K562 (cell line): ENCODE results near the gene ENC1. TPM values are rescaled to one million over a fixed set of nuclear protein-coding genes. Genes with fewer than 3 reads are reported as not detected.

Source experiments
- CBFA2T3 ChIP-seq: fragments of 450-650 bp; IDR thresholded peaks from 2 replicates; pipeline ENCODE4 v1.6.1; 2017
- CREB3L1 ChIP-seq: fragments of 450-650 bp; IDR thresholded peaks from 2 replicates; pipeline ENCODE4 v1.6.1; 2014; ENCODE audit warnings: low read depth, mild to moderate bottlenecking, moderate library complexity, borderline replicate concordance
- CXXC5 ChIP-seq: fragments of 250-450 bp; sonication (Bioruptor Pico); IDR thresholded peaks from 2 replicates; pipeline ENCODE4 v1.8.0; 2022; ENCODE audit warnings: inconsistent platforms, mild to moderate bottlenecking, moderate library complexity
- ELK1 ChIP-seq: sonication (generic); formaldehyde crosslinking; IDR thresholded peaks from 2 replicates; pipeline ENCODE4 v1.8.1; 2022; ENCODE audit warnings: missing genetic modification reagents
- EP300 ChIP-seq: IDR thresholded peaks from 2 replicates; pipeline ENCODE4 v1.6.1; 2012; ENCODE audit warnings: low read length, improper control_type of control experiment
- ETV6 ChIP-seq, 3 experiments: fragments of 150-350 bp in 1 of 3; sonication (generic) in 1 of 3; formaldehyde crosslinking in 1 of 3; IDR thresholded peaks; 2 replicates each; pipeline versions ENCODE4 v1.6.1 to v1.8.0; 2014 to 2022; ENCODE audit warnings: borderline replicate concordance in 2 of 3, low read depth in 2 of 3, antibody characterized with exemption in 1 of 3, low read length in 1 of 3, mild to moderate bottlenecking in 1 of 3, missing genetic modification reagents in 1 of 3
- GTF2E2 ChIP-seq: fragments of 200-800 bp; sonication (Bioruptor generic); IDR thresholded peaks from 2 replicates; pipeline ENCODE4 v1.6.1; 2016; ENCODE audit warnings: missing genetic modification characterization, missing compliant biosample characterization
- GTF3C2 ChIP-seq: IDR thresholded peaks from 3 replicates; pipeline ENCODE4 v1.6.1; 2011; ENCODE audit warnings: borderline replicate concordance, mild to moderate bottlenecking, moderate library complexity; ENCODE audit not compliant: insufficient read length; ENCODE audit errors: extremely low read depth
- KLF13 ChIP-seq: fragments of 450-650 bp; IDR thresholded peaks from 2 replicates; pipeline ENCODE4 v1.6.1; 2016; ENCODE audit warnings: missing genetic modification characterization, low read depth, mild to moderate bottlenecking, missing compliant biosample characterization, moderate library complexity, borderline replicate concordance
- KLF16 ChIP-seq: IDR thresholded peaks from 2 replicates; pipeline ENCODE4 v1.6.1; 2016; ENCODE audit warnings: antibody characterized with exemption
- PRDM10 ChIP-seq: fragments of 450-650 bp; IDR thresholded peaks from 2 replicates; pipeline ENCODE4 v1.6.1; 2018; ENCODE audit not compliant: partially characterized antibody
- STAT5B ChIP-seq: fragments of 250-450 bp; sonication (Bioruptor Pico); IDR thresholded peaks from 2 replicates; pipeline ENCODE4 v1.8.0; 2021; ENCODE audit warnings: mild to moderate bottlenecking, inconsistent platforms
- ZNF212 ChIP-seq: fragments of 450-650 bp; formaldehyde crosslinking; IDR thresholded peaks from 2 replicates; pipeline ENCODE4 v1.4.0; 2020; ENCODE audit warnings: mild to moderate bottlenecking
- ZNF280B ChIP-seq: fragments of 250-450 bp; sonication (Bioruptor Pico); IDR thresholded peaks from 2 replicates; pipeline ENCODE4 v1.5.1; 2021; ENCODE audit warnings: mild to moderate bottlenecking
- ZNF561 ChIP-seq: fragments of 450-650 bp; formaldehyde crosslinking; conservative IDR thresholded peaks from 2 replicates; pipeline ENCODE4 v1.4.0; 2020; ENCODE audit warnings: mild to moderate bottlenecking, moderate library complexity
- polyA plus RNA-seq, 8 experiments: library from polyadenylated mRNA; depleted of rRNA in 4 of 8; stranded (reverse) in 5 of 8; unstranded in 3 of 8; fragments of >200 nt; fragmentation: Nextera tagmentation in 2 of 8; fragmentation: Illumina TruSeq in 1 of 8; extraction: Ambion mirVana in 2 of 8; extraction: Trizol in 1 of 8; gene quantifications; 2 replicates each; pipeline versions ENCODE4 v1.2.1 to v1.2.3, GENCODE V29; 2011 to 2014; ENCODE audit warnings: inconsistent platforms in 1 of 8, missing spikeins in 1 of 8
- total RNA-seq, 7 experiments: library from RNA; depleted of rRNA in 6 of 7; stranded (reverse); fragments of >200 nt in 6 of 7; fragmentation: Illumina TruSeq in 2 of 7; extraction: Trizol in 2 of 7; gene quantifications; 2 replicates each; pipeline versions ENCODE4 v1.2.1 to v1.2.3, GENCODE V29; 2011 to 2021; ENCODE audit warnings: low replicate concordance in 1 of 7
- TF ChIP-seq, protein P1 (sequence below): fragments of 250-450 bp; sonication (Bioruptor Pico); IDR thresholded peaks from 2 replicates; pipeline ENCODE4 v1.5.0; 2021

ENC1 gene
- total and polyA plus RNA-seq, 9 of the 15 experiments (the other 6 are each of a cell fraction or from before 2014, with no cell fraction given) = 0.17 to 3.2 (median 0.97) TPM

DNA sequence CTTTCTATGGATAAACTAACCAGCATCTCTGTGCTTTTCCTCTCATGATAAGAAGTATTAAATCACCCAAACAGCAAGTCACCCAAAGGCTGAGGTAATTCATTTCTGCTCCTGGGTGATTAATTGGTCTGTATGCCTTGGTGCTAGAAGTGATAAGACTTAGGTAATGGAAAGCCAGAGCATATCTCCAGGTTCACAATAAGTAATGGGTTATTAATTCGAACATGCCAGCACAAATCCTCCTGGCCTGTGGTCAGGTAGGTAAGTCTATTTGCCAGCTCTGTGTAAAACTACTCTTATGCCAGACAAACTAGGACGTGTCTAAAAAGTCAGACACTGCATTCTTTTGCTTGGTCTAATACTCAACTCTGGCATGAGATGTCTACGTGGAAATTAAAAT lies 11.2 kb upstream of the ENC1 start (continued):
- no peak for TF ChIP-seq GTF3C2
- no peak for TF ChIP-seq CXXC5 (CRISPR knock-in tag)
- no peak for TF ChIP-seq ZNF280B
- no peak for TF ChIP-seq ELK1 (CRISPR knock-in tag)
- TF ChIP-seq KLF16 = no peak
- no peak for TF ChIP-seq PRDM10
- peak; percentile 77 for TF ChIP-seq CBFA2T3
- TF ChIP-seq ETV6 (IDR thresholded peaks at IDR 0.05; ENCODE audit: borderline replicate concordance in 1 of 2, low read depth in 2 of 2, low read length in 1 of 2) = no peak
- TF ChIP-seq ETV6 (CRISPR knock-in tag; IDR thresholded peaks at IDR 0.05; ENCODE audit: borderline replicate concordance) = no peak
- no peak for TF ChIP-seq ZNF561 (CRISPR knock-in tag)
- TF ChIP-seq, protein P1, sequence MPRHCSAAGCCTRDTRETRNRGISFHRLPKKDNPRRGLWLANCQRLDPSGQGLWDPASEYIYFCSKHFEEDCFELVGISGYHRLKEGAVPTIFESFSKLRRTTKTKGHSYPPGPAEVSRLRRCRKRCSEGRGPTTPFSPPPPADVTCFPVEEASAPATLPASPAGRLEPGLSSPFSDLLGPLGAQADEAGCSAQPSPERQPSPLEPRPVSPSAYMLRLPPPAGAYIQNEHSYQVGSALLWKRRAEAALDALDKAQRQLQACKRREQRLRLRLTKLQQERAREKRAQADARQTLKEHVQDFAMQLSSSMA = no peak
- no peak for TF ChIP-seq CREB3L1
- TF ChIP-seq GTF2E2 = no peak
- TF ChIP-seq ZNF212 (CRISPR knock-in tag) = no peak
- no peak for TF ChIP-seq KLF13
- peak; percentile 23; the same call in 1 of the 2 replicates for TF ChIP-seq EP300
- no peak for TF ChIP-seq STAT5B (CRISPR knock-in tag)
